GM23338 (cell line): Measurements from ENCODE around the gene ETFA. TPM values are rescaled to one million over a fixed set of nuclear protein-coding genes. Genes with fewer than 3 reads are reported as not detected.
"Not testable (repeated sequence)": the region's sequence is repeated elsewhere in the genome, so short reads cannot be mapped to it uniquely, and the experiment has no call there.

Source experiments
- ATAC-seq: fragments of 200-7000 bp; cut with Tn5 transposase; 3 replicates; pipeline ENCODE4 v1.9.1; 2020
- DNase-seq: peaks from one replicate; pipeline ENCODE4 v3.0.0-alpha.2; 2015; ENCODE audit warnings: low spot score
- H2AFZ ChIP-seq: fragments of 200-600 bp; sonication (generic); 2 replicates; pipeline ENCODE4 v1.8.0; 2016; ENCODE audit warnings: antibody characterized with exemption, mild to moderate bottlenecking, moderate library complexity
- H3F3A ChIP-seq: fragments of 200-600 bp; sonication (generic); replicated peaks from 2 replicates; pipeline ENCODE4 v1.8.0; 2017; ENCODE audit warnings: antibody characterized with exemption, mixed run types, low read depth
- H3K27ac ChIP-seq: fragments of 200-600 bp; sonication (generic); 2 replicates; pipeline ENCODE4 v1.6.1; 2016; ENCODE audit warnings: low read depth
- H3K27me3 ChIP-seq: fragments of 200-600 bp; sonication (generic); 2 replicates; pipeline ENCODE4 v1.8.0; 2016; ENCODE audit warnings: mild to moderate bottlenecking, mixed run types, moderate library complexity; ENCODE audit not compliant: insufficient read depth
- H3K36me3 ChIP-seq: fragments of 200-600 bp; sonication (generic); 2 replicates; pipeline ENCODE4 v1.8.0; 2016; ENCODE audit warnings: mild to moderate bottlenecking; ENCODE audit not compliant: insufficient read depth
- H3K4me1 ChIP-seq: fragments of 200-600 bp; sonication (generic); 2 replicates; pipeline ENCODE4 v1.8.0; 2016; ENCODE audit warnings: mild to moderate bottlenecking, moderate library complexity; ENCODE audit not compliant: insufficient read depth
- H3K4me2 ChIP-seq: fragments of 200-600 bp; sonication (generic); 2 replicates; pipeline ENCODE4 v1.7.1; 2017; ENCODE audit warnings: mixed run types
- H3K4me3 ChIP-seq: fragments of 200-600 bp; sonication (generic); 2 replicates; pipeline ENCODE4 v1.6.1; 2016; ENCODE audit warnings: mixed run types
- H3K79me2 ChIP-seq: fragments of 200-600 bp; sonication (generic); replicated peaks from 2 replicates; pipeline ENCODE4 v1.8.0; 2017; ENCODE audit warnings: mild to moderate bottlenecking; ENCODE audit not compliant: insufficient read depth
- H3K9me2 ChIP-seq: fragments of 200-600 bp; sonication (generic); 2 replicates; pipeline ENCODE4 v1.8.0; 2017; ENCODE audit not compliant: insufficient read depth
- H4K20me1 ChIP-seq: fragments of 200-600 bp; sonication (generic); replicated peaks from 2 replicates; pipeline ENCODE4 v1.8.0; 2017; ENCODE audit warnings: mild to moderate bottlenecking; ENCODE audit not compliant: insufficient read depth
- H3K27ac Mint-ChIP-seq: 2 replicates; pipeline ENCODE4 v1.8.0; 2020; ENCODE audit warnings: inconsistent platforms, mild to moderate bottlenecking, moderate library complexity, mixed read lengths
- H3K27me3 Mint-ChIP-seq: 3 replicates; pipeline ENCODE4 v1.8.0; 2022; ENCODE audit warnings: low read depth, mild to moderate bottlenecking, moderate library complexity, mixed read lengths, inconsistent platforms; ENCODE audit not compliant: insufficient read depth, poor library complexity
- H3K36me3 Mint-ChIP-seq: 3 replicates; pipeline ENCODE4 v1.8.0; 2021; ENCODE audit warnings: low read depth, mild to moderate bottlenecking, inconsistent platforms, moderate library complexity, mixed read lengths
- H3K4me1 Mint-ChIP-seq: 3 replicates; pipeline ENCODE4 v1.8.0; 2020; ENCODE audit warnings: mild to moderate bottlenecking, inconsistent platforms, mixed read lengths
- H3K4me3 Mint-ChIP-seq: 3 replicates; pipeline ENCODE4 v1.8.0; 2021; ENCODE audit warnings: moderate library complexity, mild to moderate bottlenecking, inconsistent platforms, mixed read lengths
- H3K9me3 Mint-ChIP-seq: 3 replicates; pipeline ENCODE4 v1.8.0; 2020; ENCODE audit warnings: moderate library complexity, mild to moderate bottlenecking, inconsistent platforms, mixed read lengths
- CREB1 ChIP-seq: fragments of 250-450 bp; sonication (Bioruptor Pico); IDR thresholded peaks from 2 replicates; pipeline ENCODE4 v1.5.0; 2020; ENCODE audit warnings: low read depth, mild to moderate bottlenecking, moderate library complexity
- EZH2 ChIP-seq: fragments of 200-600 bp; sonication (generic); IDR thresholded peaks from one replicate; pipeline ENCODE4 v1.8.0; 2017; ENCODE audit warnings: antibody characterized with exemption, mild to moderate bottlenecking, low read depth; ENCODE audit not compliant: unreplicated experiment
- NANOG ChIP-seq: IDR thresholded peaks from 2 replicates; pipeline ENCODE4 v1.6.1; 2016; ENCODE audit warnings: antibody characterized with exemption, borderline replicate concordance
- POLR2AphosphoS5 ChIP-seq: IDR thresholded peaks from 2 replicates; pipeline ENCODE4 v1.6.1; 2016; ENCODE audit warnings: antibody characterized with exemption, low read depth
- STAT1 ChIP-seq: IDR thresholded peaks from one replicate; pipeline ENCODE4 v1.6.1; 2016; ENCODE audit warnings: antibody characterized with exemption; ENCODE audit not compliant: unreplicated experiment
- polyA plus RNA-seq: library from polyadenylated mRNA; unstranded; fragments of >200 nt; fragmentation: Nextera tagmentation; extraction: Ambion mirVana; gene quantifications from 2 replicates; pipeline ENCODE4 v1.2.1, GENCODE V29; 2016
- total RNA-seq: library from RNA; depleted of rRNA; stranded (reverse); fragments of >200 nt; shearing (Covaris generic); gene quantifications from 2 replicates; pipeline ENCODE4 v1.2.3, GENCODE V29; 2014
- TF ChIP-seq, protein P1 (sequence below): fragments of 250-450 bp; sonication (Bioruptor Pico); IDR thresholded peaks from 2 replicates; pipeline ENCODE4 v1.5.0; 2020; ENCODE audit warnings: mild to moderate bottlenecking, moderate library complexity
- TF ChIP-seq, protein P2 (sequence below), 2 experiments: fragments of 200-600 bp in 1 of 2; sonication (generic) in 1 of 2; conservative IDR thresholded peaks; 2 replicates each; pipeline versions ENCODE4 v1.5.1 to v1.6.1; 2016 to 2017; ENCODE audit warnings: antibody characterized with exemption in 2 of 2, low read depth in 2 of 2, mild to moderate bottlenecking in 2 of 2, moderate library complexity in 1 of 2
- TF ChIP-seq, protein P3 (sequence below): IDR thresholded peaks from 2 replicates; pipeline ENCODE4 v1.6.1; 2016; ENCODE audit warnings: antibody characterized with exemption

The ETFA gene
- total and polyA plus RNA-seq, 2 experiments from 2014 or later = 52.9 to 69.1 TPM

DNA sequence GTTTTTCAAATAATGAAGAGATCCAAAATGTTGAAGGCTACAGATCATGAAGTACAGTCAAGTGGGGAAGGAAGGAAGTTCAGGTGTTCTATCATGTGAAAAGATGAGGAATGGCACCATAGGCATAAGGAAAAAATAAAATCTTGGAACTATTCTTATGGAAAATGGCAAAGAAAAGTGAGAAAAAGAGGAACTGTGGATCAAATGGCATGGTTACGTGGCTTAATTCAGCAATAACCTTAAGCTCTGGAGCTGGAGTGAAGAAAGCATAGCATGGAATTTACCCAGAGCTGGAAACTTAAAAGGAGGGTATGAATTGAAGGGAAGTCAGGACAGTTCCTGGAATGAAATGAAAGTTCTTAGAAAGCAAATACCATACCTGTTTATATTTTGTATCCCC is 14.4 kb downstream of the ETFA start (continued):
- TF ChIP-seq, protein P1, sequence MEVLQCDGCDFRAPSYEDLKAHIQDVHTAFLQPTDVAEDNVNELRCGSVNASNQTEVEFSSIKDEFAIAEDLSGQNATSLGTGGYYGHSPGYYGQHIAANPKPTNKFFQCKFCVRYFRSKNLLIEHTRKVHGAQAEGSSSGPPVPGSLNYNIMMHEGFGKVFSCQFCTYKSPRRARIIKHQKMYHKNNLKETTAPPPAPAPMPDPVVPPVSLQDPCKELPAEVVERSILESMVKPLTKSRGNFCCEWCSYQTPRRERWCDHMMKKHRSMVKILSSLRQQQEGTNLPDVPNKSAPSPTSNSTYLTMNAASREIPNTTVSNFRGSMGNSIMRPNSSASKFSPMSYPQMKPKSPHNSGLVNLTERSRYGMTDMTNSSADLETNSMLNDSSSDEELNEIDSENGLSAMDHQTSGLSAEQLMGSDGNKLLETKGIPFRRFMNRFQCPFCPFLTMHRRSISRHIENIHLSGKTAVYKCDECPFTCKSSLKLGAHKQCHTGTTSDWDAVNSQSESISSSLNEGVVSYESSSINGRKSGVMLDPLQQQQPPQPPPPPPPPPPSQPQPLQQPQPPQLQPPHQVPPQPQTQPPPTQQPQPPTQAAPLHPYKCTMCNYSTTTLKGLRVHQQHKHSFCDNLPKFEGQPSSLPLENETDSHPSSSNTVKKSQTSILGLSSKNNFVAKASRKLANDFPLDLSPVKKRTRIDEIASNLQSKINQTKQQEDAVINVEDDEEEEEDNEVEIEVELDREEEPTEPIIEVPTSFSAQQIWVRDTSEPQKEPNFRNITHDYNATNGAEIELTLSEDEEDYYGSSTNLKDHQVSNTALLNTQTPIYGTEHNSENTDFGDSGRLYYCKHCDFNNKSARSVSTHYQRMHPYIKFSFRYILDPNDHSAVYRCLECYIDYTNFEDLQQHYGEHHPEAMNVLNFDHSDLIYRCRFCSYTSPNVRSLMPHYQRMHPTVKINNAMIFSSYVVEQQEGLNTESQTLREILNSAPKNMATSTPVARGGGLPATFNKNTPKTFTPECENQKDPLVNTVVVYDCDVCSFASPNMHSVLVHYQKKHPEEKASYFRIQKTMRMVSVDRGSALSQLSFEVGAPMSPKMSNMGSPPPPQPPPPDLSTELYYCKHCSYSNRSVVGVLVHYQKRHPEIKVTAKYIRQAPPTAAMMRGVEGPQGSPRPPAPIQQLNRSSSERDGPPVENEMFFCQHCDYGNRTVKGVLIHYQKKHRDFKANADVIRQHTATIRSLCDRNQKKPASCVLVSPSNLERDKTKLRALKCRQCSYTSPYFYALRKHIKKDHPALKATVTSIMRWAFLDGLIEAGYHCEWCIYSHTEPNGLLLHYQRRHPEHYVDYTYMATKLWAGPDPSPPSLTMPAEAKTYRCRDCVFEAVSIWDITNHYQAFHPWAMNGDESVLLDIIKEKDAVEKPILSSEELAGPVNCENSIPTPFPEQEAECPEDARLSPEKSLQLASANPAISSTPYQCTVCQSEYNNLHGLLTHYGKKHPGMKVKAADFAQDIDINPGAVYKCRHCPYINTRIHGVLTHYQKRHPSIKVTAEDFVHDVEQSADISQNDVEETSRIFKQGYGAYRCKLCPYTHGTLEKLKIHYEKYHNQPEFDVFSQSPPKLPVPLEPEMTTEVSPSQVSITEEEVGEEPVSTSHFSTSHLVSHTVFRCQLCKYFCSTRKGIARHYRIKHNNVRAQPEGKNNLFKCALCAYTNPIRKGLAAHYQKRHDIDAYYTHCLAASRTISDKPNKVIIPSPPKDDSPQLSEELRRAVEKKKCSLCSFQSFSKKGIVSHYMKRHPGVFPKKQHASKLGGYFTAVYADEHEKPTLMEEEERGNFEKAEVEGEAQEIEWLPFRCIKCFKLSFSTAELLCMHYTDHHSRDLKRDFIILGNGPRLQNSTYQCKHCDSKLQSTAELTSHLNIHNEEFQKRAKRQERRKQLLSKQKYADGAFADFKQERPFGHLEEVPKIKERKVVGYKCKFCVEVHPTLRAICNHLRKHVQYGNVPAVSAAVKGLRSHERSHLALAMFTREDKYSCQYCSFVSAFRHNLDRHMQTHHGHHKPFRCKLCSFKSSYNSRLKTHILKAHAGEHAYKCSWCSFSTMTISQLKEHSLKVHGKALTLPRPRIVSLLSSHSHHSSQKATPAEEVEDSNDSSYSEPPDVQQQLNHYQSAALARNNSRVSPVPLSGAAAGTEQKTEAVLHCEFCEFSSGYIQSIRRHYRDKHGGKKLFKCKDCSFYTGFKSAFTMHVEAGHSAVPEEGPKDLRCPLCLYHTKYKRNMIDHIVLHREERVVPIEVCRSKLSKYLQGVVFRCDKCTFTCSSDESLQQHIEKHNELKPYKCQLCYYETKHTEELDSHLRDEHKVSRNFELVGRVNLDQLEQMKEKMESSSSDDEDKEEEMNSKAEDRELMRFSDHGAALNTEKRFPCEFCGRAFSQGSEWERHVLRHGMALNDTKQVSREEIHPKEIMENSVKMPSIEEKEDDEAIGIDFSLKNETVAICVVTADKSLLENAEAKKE (CRISPR knock-in tag) = no peak
- no peak for TF ChIP-seq POLR2AphosphoS5

DNA sequence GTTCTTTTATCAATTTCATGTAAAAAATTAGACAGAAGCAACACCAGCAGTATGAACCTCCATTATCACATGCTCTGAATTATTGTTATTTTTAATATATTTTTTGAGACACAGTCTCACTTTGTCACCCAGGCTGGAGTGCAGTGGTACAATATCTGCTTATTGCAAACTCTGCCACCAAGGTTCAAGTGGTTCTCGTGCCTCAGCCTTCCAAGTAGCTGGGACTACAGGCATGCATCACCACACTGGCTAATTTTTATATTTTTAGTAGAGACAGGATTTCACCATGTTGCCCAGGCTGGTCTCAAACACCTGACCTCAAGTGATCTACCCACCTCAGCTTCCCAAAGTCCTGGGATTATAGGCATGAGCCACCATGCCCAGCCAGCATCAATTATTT is 16.8 kb downstream of the ETFA start:
- not testable (repeated sequence) for H3K27ac Mint-ChIP-seq
- H3K79me2 ChIP-seq = peaks cover 29% of the 10 kb centered on the region; the same call in 1 of the 2 replicates

DNA sequence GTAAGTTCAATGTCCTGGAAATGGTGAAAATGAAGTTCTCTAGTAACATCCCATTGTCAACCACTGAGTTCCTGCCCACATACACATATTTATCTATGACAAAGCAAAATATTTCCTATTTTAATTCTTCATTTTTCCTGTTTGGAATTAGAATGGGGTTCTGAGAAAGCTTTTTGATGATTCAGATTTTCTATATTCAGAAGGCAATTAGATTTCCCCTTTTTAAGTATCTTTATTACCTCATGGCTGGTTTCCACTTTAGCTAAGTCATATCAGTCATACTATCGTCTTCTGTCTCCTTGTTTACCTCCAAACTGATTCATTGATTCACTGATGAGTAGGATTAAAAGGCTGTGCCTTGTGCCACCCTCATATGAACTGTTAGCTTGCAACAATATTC is 17.9 kb downstream of the ETFA start:
- Histone ChIP-seq H3K36me3 (no peaks in the 10 kb centered on the region), H3K4me2 (no peak overlapping the region), H3K27ac (no peak overlapping the region), H3K27me3 (no peaks in the 10 kb centered on the region), H4K20me1 (no peaks in the 10 kb centered on the region; the same call in 1 of the 2 replicates), H3K79me2 (peaks cover 20% of the 10 kb centered on the region; the same call in 1 of the 2 replicates), H3K4me3 (no peak overlapping the region), H3K9me2 (no peaks in the 10 kb centered on the region), H2AFZ (no peak overlapping the region), H3K4me1 (no peaks in the 10 kb centered on the region), H3F3A (no peaks in the 10 kb centered on the region)
- DNase-seq (no peak), ATAC-seq (no peak)
- Mint-ChIP-seq H3K4me1 (no peaks in the 10 kb centered on the region), H3K4me3 (no peak overlapping the region), H3K27me3 (no peaks in the 10 kb centered on the region), H3K36me3 (peaks cover 4% of the 10 kb centered on the region; the same call in 1 of the 3 replicates), H3K9me3 (no peaks in the 10 kb centered on the region; the same call in 2 of the 3 replicates), H3K27ac (no peak overlapping the region)
- TF ChIP-seq CREB1 (CRISPR knock-in tag) (no peak), EZH2 (no peak), STAT1 (no peak), NANOG (no peak)
- TF ChIP-seq, protein P2, sequence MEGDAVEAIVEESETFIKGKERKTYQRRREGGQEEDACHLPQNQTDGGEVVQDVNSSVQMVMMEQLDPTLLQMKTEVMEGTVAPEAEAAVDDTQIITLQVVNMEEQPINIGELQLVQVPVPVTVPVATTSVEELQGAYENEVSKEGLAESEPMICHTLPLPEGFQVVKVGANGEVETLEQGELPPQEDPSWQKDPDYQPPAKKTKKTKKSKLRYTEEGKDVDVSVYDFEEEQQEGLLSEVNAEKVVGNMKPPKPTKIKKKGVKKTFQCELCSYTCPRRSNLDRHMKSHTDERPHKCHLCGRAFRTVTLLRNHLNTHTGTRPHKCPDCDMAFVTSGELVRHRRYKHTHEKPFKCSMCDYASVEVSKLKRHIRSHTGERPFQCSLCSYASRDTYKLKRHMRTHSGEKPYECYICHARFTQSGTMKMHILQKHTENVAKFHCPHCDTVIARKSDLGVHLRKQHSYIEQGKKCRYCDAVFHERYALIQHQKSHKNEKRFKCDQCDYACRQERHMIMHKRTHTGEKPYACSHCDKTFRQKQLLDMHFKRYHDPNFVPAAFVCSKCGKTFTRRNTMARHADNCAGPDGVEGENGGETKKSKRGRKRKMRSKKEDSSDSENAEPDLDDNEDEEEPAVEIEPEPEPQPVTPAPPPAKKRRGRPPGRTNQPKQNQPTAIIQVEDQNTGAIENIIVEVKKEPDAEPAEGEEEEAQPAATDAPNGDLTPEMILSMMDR (conservative IDR thresholded peaks at IDR 0.05; ENCODE audit: low read depth in 2 of 2) = no peak
- TF ChIP-seq, protein P3, sequence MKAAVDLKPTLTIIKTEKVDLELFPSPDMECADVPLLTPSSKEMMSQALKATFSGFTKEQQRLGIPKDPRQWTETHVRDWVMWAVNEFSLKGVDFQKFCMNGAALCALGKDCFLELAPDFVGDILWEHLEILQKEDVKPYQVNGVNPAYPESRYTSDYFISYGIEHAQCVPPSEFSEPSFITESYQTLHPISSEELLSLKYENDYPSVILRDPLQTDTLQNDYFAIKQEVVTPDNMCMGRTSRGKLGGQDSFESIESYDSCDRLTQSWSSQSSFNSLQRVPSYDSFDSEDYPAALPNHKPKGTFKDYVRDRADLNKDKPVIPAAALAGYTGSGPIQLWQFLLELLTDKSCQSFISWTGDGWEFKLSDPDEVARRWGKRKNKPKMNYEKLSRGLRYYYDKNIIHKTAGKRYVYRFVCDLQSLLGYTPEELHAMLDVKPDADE = no peak

More for the DNA sequence above, 16.8 kb downstream of the ETFA start:
- H3K27ac ChIP-seq, H4K20me1 ChIP-seq, H3F3A ChIP-seq, H3K36me3 Mint-ChIP-seq, H3K4me3 ChIP-seq, H3K9me3 Mint-ChIP-seq, H3K4me3 Mint-ChIP-seq, H3K36me3 ChIP-seq, H2AFZ ChIP-seq, H3K9me2 ChIP-seq, H3K4me1 ChIP-seq, H3K4me2 ChIP-seq, H3K27me3 Mint-ChIP-seq, ATAC-seq, H3K4me1 Mint-ChIP-seq, DNase-seq, H3K27me3 ChIP-seq: not testable (repeated sequence)
